Measurements from ENCODE around the gene CACNG8. TPM values are rescaled to one million over a fixed set of nuclear protein-coding genes. Genes with fewer than 3 reads are reported as not detected.

CACNG8 gene
- total RNA-seq, 1 donor from 2014 or later, result under 0.01 TPM

- no peak overlapping the region for H3K4me3 ChIP-seq (ENCODE audit: low read depth, low read length)
- TF ChIP-seq, protein P1, sequence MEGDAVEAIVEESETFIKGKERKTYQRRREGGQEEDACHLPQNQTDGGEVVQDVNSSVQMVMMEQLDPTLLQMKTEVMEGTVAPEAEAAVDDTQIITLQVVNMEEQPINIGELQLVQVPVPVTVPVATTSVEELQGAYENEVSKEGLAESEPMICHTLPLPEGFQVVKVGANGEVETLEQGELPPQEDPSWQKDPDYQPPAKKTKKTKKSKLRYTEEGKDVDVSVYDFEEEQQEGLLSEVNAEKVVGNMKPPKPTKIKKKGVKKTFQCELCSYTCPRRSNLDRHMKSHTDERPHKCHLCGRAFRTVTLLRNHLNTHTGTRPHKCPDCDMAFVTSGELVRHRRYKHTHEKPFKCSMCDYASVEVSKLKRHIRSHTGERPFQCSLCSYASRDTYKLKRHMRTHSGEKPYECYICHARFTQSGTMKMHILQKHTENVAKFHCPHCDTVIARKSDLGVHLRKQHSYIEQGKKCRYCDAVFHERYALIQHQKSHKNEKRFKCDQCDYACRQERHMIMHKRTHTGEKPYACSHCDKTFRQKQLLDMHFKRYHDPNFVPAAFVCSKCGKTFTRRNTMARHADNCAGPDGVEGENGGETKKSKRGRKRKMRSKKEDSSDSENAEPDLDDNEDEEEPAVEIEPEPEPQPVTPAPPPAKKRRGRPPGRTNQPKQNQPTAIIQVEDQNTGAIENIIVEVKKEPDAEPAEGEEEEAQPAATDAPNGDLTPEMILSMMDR (IDR thresholded peaks at IDR 0.05; ENCODE audit: insufficient read depth, low read length, poor library complexity, severe bottlenecking), result no peak
- no peaks in the 10 kb centered on the region for H3K27me3 ChIP-seq (ENCODE audit: control insufficient read depth, insufficient read depth, low read length)
- DNase-seq (ENCODE audit: low read depth), result no peak
- H3K36me3 ChIP-seq (ENCODE audit: control insufficient read depth, insufficient read depth, low read length), result no peaks in the 10 kb centered on the region
Observed at GRCh38 chr19:53951436-53951835, 11.3 kb upstream of the CACNG8 start.

DNA sequence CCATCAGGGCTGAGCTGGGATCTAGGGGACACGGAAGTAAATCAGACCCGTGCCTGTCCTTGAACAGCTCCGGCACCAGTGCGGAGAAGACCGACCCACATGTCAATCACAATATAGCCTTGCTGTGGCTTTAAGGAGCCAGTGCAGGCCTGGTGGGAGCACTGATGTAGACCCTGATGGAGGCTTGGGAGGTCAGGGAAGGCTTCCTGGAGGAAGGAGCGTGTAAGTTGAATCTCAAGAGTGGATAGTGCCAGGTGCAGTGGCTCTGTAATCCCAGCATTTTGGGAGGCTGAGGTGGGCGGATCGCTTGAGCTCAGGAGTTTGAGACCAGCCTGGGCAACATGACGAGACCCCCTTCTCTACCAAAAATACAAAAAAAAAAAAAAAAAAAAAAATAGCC lies 10.8 kb upstream of the CACNG8 start:
- TF ChIP-seq, protein P1 (IDR thresholded peaks at IDR 0.05; ENCODE audit: insufficient read depth, low read length, poor library complexity, severe bottlenecking), result no peak
- no peak overlapping the region for H3K4me3 ChIP-seq (ENCODE audit: low read depth, low read length)
- peaks cover under 1% of the 10 kb centered on the region for H3K27me3 ChIP-seq (ENCODE audit: control insufficient read depth, insufficient read depth, low read length)
- no peaks in the 10 kb centered on the region for H3K36me3 ChIP-seq (ENCODE audit: control insufficient read depth, insufficient read depth, low read length)
- no peak for DNase-seq (ENCODE audit: low read depth)

DNA sequence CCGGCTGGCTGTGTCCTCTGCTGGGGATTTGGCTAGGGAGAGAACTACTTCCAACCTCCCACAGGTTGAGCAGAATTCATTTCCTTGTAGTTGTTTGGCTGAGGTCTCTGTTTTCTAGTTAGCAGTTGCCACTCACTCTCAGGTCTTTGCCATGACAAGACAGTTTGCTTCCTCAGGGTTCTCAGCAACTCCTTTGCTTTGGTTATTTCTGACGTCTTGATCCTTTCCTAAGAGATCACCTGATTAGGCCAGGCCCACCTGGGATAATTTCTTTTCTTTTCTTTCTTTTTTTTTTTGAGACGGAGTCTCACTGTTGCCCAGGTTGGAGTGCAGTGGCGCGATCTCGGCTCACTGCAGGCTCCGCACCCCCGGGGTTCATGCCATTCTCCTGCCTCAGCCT lies 9.4 kb upstream of the CACNG8 start:
- TF ChIP-seq, protein P1 (IDR thresholded peaks at IDR 0.05; ENCODE audit: insufficient read depth, low read length, poor library complexity, severe bottlenecking), result no peak
- Histone ChIP-seq H3K36me3 (ENCODE audit: control insufficient read depth, insufficient read depth, low read length) (no peaks in the 10 kb centered on the region), H3K27me3 (ENCODE audit: control insufficient read depth, insufficient read depth, low read length) (peaks cover 9% of the 10 kb centered on the region), H3K4me3 (ENCODE audit: low read depth, low read length) (no peak overlapping the region)
- no peak for DNase-seq (ENCODE audit: low read depth)

- no peak overlapping the region for H3K4me3 ChIP-seq (ENCODE audit: low read depth, low read length)
- peaks cover 41% of the 10 kb centered on the region for H3K27me3 ChIP-seq (ENCODE audit: control insufficient read depth, insufficient read depth, low read length)
Observed at GRCh38 chr19:53957448-53958167, 5.1 kb upstream of the CACNG8 start.

DNA sequence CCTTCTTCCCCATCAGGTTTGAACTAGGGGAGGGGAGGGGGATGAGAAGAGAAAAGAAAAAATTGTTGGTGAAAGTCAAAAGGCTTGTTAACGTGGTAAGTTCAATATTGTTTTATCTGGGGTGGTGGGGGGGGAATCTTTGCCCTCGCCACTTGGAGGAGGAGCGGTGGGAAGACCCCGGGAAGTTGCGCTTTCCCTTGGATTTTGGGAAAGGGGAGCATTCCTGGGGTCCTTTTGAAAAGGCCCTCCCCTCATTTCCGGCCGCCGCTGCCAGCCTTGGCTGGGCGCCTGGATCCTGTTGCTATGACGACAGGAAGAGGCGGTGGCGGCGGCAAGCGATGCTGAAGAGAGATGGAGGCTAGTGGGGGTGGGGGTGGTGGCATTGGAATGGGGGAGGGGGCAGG lies 4.6 kb upstream of the CACNG8 start:
- DNase-seq (ENCODE audit: low read depth), result no peak
- H3K27me3 ChIP-seq (ENCODE audit: control insufficient read depth, insufficient read depth, low read length), result peaks cover 43% of the 10 kb centered on the region
- H3K36me3 ChIP-seq (ENCODE audit: control insufficient read depth, insufficient read depth, low read length), result no peaks in the 10 kb centered on the region
- H3K4me3 ChIP-seq (ENCODE audit: low read depth, low read length), result no peak overlapping the region
- TF ChIP-seq, protein P1 (IDR thresholded peaks at IDR 0.05; ENCODE audit: insufficient read depth, low read length, poor library complexity, severe bottlenecking), result no peak

More at GRCh38 chr19:53957448-53958167, 5.1 kb upstream of the CACNG8 start:
- no peak for DNase-seq (ENCODE audit: low read depth)
- H3K36me3 ChIP-seq (ENCODE audit: control insufficient read depth, insufficient read depth, low read length), result no peaks in the 10 kb centered on the region
- TF ChIP-seq, protein P1 (IDR thresholded peaks at IDR 0.05; ENCODE audit: insufficient read depth, low read length, poor library complexity, severe bottlenecking), result no peak
